ENCODE data around the gene RGPD6.
"Not testable (repeated sequence)": the region's sequence is repeated elsewhere in the genome, so short reads cannot be mapped to it uniquely, and the experiment has no call there.

Gene RGPD6

DNA sequence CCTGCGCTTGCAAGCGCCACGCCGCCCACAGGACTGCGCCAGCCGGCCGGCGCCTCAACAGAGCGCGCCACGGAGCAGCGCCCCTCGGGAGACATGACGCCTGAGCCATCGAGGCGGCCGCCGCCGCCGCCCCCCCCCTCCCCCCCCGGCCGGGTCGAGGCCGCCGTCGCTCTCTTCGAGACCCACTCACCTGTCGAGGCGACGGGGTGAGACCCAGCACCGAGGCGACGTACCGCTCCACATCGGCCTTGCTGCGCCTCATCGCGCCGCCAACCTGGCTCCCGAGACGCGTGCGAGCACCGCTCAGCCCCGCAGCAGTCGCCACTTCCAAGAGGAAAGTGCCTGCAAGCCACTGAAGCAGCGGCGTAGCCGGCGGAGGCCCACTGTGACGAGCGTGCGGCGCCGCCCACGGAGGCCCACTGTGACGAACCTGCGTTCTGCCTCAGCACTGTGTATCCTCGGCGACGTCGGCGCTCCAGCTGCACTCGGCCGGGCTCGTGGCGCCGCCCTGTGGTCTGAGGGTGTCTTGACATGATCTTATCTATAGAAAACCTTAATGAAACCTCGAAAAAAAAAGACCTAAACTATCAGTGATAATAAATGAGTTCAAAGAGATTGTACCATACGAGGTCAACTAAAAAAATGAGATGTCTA is at the start of gene RGPD6:
TSS of gene RGPD6 (minus strand) at position 460 of the 654 bp plus-strand sequence. CDS start at position 262, 198 bp downstream.
- not testable (repeated sequence) for DNase-seq

DNA sequence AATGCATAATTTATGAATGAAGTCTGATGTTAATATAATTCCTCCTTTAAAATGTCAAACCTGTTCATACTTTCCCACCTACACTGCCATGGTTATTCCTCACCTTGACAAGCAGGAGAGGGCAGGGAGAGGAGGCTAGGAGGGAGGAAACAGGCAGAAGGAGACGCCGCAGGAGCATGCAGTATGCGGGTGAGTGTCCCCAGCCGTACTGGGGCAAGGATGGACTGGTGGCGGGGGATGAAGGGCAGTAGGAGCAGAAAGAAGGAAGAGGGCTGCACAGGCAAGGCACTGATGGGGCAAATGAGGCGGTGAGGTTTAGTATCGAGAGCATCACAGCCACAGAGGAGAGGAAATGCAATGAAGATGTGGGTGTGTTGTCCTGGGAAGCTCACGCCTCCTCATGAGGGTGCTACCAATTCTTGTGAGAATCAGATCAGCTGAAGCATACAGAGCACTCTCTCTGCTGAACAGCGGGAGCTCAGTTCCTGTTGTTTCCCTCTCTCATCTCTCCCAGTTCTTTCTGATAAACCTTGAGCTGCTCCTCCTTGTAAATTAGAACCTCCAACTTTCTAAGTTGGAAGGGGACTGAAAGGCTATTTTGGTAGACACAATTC is 42.4 kb upstream of the RGPD6 start:
- DNase-seq, result not testable (repeated sequence)

DNA sequence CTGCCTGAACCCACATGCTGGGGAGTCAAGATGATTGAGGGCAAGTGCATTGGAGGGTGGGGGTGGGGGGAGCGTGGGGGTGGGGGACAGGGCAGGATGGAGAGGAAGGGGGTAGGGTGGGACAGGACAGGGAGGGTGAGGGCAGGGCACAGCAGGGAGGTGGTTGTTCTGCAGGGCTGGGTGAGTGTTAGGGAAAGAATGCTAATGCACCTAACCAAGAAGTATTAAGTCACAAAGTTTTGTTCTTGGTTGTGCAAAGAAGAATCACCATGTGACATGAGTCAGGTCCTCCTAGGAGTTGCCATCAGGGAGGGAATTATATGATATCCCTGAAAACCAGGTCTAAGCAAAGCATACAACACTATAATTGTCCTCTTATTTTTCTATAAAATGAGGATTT is 36.9 kb upstream of the RGPD6 start:
- DNase-seq, result not testable (repeated sequence)

DNA sequence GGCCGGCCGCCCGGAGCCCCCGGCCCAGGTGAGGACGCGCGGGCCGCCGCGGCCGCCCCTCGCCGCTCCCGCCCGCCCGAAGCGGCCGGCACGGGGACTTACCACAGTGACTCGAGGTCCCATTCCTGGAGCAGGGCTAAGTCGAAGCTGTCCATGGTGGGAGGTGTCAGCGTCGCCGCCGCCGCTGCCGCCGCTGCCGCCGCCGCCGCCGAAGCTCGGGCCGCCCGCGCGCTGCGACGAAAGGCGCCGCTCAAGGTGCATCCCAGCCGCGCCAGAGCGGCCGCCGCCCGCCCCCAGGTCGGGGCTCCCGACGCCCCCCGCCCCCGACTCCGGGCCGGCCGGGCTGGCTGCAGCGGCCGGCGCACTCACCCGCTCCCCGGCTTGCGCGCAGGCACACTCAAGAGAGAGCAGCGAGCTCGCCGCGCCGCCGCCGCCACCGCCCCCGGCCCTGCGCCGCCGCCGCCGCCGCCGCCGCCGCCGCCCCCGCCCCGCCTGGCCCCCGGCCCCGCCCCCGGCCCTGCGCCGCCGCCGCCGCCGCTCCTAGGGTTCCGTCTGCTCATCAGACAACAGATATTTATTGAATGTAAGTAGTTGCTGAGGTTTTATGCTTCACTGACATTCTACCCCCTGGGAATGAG is 33.7 kb upstream of the RGPD6 start:
- DNase-seq, result not testable (repeated sequence)

DNA sequence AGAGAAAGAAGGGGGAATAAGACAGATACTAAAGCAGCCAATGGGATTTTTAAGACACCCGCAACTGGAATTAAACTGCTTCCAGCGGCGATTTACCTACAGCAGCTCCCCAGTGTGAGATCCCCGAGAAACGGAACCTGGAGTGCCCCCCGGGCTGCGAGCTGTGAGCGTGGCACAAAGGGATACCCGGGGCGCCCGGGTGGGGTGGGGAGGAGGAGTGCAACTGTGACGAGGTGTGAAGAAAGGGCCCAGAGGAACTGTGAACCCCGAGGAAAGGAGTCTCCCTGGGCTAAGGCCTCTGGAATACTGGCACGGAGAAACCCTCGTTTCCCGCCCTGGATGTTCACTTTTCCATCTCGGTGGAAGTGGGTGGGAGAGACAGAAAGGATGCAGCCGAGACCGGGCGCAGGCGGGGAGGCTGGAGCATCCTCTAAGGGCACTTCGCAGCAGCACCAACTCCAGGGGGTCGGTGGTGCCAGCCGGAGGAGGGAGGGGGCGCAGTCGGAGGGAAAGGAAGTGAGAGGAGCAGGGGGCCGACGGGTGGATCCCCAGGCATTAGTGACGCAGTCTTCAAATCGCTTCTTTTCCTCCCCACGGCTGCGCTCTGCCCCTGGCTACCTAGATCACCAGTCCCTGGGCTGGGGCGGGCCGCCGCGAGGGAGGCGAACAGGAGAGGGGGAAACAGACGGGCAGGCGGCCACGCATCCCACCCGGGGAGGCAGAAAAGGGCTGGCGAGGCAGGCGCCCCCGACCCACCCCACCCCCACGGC is 33.0 kb upstream of the RGPD6 start:
- not testable (repeated sequence) for DNase-seq

DNA sequence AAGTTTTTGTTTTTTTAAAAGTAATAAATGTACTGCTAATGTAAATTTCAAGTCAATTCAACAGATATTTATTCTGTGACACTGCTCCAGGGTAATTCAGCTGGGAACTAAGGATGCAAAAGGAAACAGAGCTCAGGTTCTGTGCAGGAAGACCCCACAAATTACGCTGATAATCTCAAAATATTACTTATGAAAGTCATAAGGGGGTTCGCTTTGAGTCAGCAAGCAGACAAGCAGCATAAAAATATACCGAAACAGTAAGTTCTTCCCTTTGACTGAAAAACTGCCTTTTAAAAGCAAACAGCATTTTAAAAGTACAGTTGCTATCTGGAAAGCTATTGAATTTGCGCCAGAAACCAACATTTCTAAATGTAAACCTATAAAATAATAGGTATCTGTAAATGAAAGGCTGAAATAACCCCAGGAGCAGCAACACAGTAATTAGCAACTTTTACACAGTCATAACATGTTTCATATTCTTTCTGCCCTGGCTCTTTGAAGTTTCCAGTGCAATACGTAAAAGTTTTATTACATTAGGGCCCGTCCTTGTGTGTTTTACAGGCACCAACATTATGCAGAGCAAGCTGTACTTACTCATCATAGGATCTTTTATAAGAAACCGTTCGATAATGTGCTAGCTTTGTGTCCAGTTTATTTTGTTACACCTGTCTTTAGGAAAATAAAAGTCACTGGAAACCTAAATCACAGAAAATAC is 31.9 kb upstream of the RGPD6 start:
- DNase-seq, result not testable (repeated sequence)

DNA sequence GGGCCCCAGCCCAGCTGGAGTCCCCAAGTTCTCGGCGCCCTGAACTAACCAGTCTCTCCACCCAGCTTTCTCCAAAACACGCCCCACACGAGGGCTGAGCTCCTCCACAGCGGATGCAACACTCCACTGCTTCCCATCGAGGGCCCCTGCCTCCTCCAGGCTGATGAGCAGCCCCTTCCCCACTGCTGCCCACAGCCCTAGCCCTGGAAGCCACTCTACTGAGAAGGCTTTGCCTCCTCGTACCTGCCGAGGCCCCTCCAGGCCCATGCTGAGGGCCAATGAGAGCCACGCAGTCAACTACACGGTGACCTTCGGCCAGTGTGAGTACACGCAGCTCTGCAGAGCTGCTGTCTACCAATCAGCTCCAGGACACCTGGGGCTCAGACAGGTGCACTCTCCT is 28.0 kb upstream of the RGPD6 start:
- DNase-seq, result not testable (repeated sequence)

DNA sequence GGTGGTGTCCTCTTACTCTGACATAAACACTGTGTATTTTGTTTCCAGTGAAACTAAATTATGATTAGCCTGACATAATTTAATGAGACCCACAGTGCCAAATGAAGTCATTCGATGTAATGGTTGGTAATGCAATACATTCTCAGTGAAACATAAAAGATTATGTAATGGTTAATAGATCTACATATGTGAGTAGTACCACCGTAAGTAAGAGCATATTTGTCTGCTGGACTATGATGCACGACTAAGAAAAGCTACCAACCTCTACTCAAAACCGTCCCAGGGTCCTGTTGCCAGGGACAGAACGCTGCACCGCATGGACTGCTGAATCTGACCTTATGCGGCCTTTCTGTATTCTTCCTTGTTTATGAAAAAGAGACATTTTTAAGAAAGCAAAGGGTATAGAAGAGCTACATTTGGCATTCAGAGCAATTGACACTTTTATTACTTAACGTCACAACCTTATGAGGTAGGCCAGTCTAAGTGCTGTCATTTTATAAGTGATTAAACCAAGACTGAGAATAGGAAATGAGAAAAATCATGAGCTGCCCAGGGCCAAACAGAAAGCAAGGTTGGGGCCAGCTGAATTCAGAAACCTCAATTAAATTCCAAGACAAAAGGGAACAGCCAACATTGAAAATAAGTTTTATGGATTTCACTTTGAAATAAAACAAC is 27.0 kb upstream of the RGPD6 start:
- DNase-seq, result not testable (repeated sequence)

DNA sequence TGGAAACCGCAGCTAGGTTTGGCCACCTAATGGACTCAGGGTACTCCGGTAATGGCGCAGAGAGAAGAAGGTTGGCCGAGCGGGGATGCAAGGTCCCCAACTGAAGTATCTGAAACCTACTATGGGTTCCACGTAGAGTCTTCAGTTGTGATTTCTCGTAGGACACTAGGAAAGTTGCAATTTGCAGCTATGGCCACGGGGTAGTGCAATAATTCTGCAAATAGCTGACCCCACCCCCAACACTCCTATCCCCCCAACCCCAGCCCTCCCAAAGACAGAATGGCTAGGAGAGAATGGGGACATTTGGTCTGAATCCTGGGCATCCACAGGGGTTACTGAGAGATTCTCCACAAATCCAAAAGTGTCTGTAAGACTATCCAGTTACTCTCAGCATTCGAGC is 25.1 kb upstream of the RGPD6 start:
- not testable (repeated sequence) for DNase-seq

DNA sequence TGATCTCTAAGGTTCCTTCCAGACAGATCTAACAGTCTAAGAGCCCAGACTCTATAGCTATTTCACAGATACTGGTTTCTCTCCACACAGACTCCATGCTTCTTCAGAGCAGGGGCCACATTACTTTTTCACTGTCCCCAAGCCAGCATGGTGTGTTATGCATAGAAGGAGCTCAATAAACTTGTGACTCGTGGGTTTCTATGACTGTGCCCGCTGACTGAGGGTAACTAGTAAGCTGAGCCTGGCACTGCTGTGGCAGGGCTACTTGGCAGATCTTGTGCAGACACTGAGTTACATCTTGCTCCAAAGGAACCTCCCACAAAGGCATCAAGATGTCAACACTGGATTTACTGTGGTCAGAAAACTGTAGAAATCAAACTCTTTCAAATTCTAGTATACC is 15.0 kb upstream of the RGPD6 start:
- not testable (repeated sequence) for DNase-seq

DNA sequence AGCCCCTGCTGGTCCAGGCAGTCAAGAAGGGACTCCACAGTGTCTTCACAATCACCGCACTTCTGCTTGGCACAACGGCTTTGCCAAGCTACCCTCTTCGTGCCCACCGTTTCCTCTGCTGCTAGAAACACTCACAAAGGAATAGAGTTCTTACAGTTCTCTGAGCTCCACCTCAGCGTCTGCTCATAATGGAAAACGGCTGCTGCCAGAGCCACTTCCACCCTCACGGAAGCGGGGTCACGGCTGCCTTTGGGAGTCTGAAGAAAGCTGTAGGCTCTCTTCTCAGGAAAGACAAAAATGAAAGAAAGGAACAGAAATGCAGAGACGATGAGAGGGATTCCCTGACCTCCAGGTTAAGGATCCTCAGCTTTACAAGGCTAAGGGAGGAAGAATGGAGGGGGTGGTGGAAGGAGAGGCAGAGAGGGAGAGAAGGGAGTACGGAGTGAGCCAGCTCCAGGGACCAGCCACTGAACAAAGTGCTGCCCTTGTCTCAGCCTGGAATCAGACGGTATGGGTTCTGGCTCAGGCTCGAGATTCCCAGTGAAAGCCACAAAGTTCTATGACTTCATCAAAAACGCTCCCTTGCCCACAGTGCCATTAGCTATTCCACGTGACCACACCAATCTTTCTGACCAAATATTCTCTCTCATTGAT is 12.8 kb upstream of the RGPD6 start:
- DNase-seq, result not testable (repeated sequence)

DNA sequence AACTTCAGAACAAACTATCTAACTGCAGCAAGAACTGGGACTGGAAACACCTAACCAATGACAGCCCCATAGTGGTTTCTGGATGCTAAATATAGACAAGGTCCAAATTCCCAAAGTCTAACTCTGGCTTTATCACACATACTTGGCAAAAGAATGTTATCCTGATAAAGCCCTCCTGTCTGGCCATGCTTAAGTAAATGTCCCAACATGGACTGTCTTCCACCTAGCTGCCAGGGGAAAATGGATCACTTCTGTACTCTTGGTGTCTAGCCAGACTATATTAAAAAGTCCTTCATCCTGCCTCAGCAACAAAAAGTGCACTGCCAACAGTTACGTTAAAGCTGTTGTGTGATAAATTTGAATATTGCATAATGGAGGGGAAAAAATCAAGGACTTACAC is 11.5 kb upstream of the RGPD6 start:
- not testable (repeated sequence) for DNase-seq

DNA sequence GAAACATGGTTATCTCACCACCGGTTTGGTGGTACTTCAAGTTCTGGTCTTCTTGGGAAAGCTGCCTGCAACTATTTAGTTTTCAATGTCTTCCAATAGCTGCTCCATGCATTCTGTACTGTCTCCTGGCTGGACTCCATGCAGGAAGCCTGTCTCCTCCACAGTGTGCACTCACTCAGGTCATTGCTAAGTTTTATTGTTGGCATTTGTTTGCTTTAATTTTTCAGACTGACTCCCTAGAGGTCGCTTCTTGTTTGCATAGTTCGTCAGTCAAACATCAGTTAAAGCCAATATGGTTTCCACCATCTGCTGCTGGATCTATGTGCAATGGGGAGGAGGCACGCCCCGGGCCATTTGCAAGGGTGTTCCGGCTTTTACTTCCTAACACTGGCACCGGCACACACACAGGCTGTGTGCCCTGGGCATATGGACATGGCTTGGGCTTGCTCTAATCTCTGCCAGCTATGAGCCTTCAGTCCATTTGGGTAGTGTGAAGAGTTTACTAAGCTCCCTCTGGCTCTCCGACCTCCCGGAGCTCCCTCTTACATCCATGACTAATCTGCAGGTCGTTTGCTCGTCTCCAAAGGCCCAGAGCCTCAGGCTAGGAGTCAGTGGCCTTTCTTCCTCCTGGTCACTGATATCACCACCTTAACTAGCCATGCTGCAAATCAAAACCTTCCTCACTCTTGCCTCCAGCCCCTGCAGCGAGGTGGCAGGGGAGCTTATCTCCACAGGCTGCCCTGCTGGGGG is 2.4 kb upstream of the RGPD6 start:
- DNase-seq, result not testable (repeated sequence)

DNA sequence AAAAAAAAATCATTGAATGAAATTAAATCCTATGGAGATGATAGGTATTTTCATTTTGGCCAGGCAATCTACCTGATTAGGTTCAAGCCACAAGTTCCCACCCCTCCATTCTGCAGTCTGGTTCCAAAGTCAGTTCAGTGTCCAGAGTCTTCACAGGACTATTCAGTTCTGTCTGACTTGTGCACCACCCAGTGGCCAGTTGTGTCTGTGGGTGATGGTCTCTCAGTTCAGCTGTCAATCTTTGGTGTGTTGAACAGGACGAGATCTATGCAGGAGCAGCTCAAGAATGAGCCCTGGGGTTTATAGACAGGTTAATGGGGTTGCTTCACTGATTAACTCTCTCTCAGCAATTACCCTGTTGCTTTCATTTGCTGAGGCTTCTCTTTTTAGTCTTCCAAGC is 1.4 kb upstream of the RGPD6 start:
- DNase-seq, result not testable (repeated sequence)

DNA sequence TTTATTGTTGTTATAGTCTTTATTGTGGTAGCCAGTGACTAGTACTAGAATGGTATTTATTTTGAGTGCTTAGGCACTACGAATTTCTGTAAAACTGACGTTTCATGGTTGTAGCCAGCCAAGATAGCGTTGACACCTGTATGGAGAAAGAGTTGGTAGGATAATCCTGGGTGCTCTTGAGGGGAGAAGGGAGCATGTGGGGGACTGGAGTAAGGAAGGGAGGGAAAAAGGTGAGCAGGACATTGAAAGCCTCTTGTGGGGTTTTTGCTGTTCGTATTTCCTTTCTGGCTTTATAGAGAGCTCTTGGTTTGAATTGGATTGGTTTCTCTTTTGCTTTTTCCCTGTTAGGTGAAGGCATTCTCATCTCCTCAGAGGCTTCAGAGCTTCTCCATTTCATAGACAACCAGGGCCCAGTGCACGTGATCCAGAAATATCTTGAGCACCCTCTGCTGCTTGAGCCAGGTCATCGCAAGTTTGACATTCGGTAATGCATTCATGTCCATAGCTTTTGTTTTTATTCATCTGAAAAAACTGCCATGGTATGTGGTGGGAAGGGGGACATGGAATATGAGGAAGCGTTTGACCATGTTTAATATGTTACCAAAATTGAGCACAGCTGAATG is 77.2 kb downstream of the RGPD6 start:
- not testable (repeated sequence) for DNase-seq

DNA sequence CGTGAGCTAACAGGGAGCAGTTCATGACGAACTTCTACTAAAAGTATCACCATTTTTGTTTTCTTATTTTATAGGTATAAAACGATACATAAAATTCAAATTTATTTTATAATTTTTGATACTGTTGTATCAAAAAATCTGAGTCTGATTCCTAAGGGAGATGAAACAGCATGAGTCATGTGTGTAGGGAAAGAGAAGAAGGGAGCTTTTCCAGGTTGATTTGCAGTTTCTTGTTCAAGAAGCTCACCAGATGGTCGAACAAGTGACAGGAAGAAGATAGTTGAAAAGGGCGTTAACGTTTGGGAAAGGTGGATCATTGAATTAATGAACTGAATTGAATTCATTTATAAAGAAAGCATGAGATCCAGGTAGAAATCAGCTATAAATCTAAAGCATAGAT is 81.0 kb downstream of the RGPD6 start:
- DNase-seq, result not testable (repeated sequence)

DNA sequence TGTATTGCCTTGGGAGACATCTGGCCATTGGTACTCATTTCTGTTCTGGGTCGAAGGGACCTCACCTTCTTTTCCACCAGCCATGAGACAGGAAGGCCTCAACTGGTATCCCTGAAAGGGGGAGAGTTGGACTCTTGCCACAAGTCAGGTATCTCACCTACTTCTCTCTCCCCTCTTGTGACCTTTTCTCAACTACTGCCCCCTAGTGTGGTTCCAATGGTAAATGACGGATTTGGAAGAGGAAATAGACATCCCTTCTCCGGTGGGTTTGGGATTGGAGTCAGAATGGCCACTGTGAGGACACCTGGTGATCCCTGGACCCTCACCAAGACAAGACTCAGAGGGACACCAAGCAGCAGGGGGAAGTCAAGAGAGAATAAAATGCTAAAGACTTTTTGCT is 82.5 kb downstream of the RGPD6 start:
- DNase-seq, result not testable (repeated sequence)

DNA sequence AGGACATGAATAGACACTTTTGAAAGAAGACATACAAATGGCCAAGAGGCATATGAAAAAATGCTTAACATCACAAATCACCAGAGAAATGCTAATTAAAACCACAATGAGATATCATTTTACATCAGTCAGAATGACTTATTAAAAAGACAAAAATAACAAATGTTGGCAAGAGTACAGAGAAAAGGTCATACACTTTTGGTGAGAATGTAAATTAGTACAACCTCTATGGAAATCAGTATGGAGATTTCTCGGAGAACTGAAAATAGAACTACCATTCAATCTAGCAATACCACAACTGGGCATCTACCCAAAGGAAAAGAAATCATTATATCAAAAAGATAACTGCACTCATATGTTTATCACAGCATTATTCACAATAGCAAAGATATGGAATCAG is 88.0 kb downstream of the RGPD6 start:
- DNase-seq, result not testable (repeated sequence)

DNA sequence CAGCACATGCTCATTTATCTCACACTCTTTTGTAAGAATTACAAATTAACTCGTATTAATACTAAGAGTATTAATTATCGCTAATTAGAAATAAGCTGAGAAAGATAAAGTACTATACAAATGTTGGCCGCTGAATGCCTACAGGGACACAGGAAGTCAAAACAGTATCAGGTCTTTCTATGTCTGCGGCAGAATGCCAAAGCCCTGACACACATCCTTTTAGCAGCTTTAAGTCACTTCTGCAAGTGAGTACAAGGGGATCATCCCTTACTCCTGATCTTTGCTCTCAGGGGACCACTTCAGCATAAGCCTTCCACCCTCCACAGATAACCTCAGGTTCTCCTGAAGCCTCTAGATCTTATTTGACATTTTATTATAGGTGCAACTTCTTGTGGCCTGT is 94.3 kb downstream of the RGPD6 start:
- DNase-seq, result not testable (repeated sequence)

DNA sequence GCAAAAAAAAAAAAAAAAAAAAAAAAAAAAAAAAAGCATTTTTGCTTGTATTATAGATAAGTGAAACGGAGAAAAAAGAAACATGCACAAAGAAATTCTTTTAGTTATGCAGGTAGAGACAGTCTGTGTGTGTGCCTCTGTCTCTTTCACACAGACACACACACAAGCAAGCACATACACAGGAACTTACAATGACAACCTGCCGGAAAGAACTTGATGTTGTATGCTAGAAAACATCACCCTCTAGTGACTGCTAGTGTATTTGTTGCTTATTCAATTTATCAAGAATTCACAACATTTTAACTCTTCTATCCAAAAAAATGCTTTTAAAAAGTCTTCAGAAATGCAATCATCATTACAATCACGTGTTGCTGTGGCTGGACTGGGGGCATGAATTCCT is 95.8 kb downstream of the RGPD6 start:
- DNase-seq, result not testable (repeated sequence)

Measured in NCI-H1105 (cell line).